Stimulated activated CD8-positive, alpha-beta memory T cell treated with anti-CD3 and anti-CD28 coated beads, Interleukin-15, amount 100 ng/mL, for 48 hours (primary cell): ENCODE results near the gene IGLL5.
"Not testable (repeated sequence)": the region's sequence is repeated elsewhere in the genome, so short reads cannot be mapped to it uniquely, and the experiment has no call there.

Experiments used
- DNase-seq, 2 donors: peaks; one replicate each; pipeline ENCODE4 v3.0.0-alpha.2; 2020; ENCODE audit warnings: low read depth in 2 of 2

IGLL5 gene

GRCh38 chr22:22914726-22915669 is 27.4 kb downstream of the IGLL5 start:
- DNase-seq = no peak

- no peak for DNase-seq
Measured at GRCh38 chr22:22915670-22916035, 28.0 kb downstream of the IGLL5 start.

- no peak for DNase-seq
Measured at GRCh38 chr22:22916215-22916951, 28.8 kb downstream of the IGLL5 start.

GRCh38 chr22:22916952-22917290 is 29.3 kb downstream of the IGLL5 start:
- DNase-seq = no peak

GRCh38 chr22:22917377-22917776 is 29.8 kb downstream of the IGLL5 start:
- no peak for DNase-seq

GRCh38 chr22:22918297-22918965 is 30.8 kb downstream of the IGLL5 start:
- no peak for DNase-seq

- no peak for DNase-seq
Measured at GRCh38 chr22:22919041-22919440, 31.4 kb downstream of the IGLL5 start.

- DNase-seq = no peak
Measured at GRCh38 chr22:22920104-22920654, 32.6 kb downstream of the IGLL5 start.

- DNase-seq = no peak
Measured at GRCh38 chr22:22920910-22921550, 33.4 kb downstream of the IGLL5 start.

GRCh38 chr22:22921575-22921974 is 34.0 kb downstream of the IGLL5 start:
- no peak for DNase-seq

- DNase-seq = not testable (repeated sequence)
Measured at GRCh38 chr22:22922092-22922953, 34.7 kb downstream of the IGLL5 start.

- no peak for DNase-seq
Measured at GRCh38 chr22:22922954-22923319, 35.3 kb downstream of the IGLL5 start.

- no peak for DNase-seq
Measured at GRCh38 chr22:22923379-22923778, 35.8 kb downstream of the IGLL5 start.

GRCh38 chr22:22923930-22924329 is 36.3 kb downstream of the IGLL5 start:
- no peak for DNase-seq

- no peak for DNase-seq
Measured at GRCh38 chr22:22924369-22925145, 36.9 kb downstream of the IGLL5 start.

- no peak for DNase-seq
Measured at GRCh38 chr22:22925146-22925804, 37.7 kb downstream of the IGLL5 start.

GRCh38 chr22:22925805-22926369 is 38.3 kb downstream of the IGLL5 start:
- no peak for DNase-seq

GRCh38 chr22:22926370-22927195 is 39.0 kb downstream of the IGLL5 start:
- DNase-seq = no peak
